Umbilical cord (tissue), 2 donors: Measurements from ENCODE around the gene FKBP6. TPM values are rescaled to one million over a fixed set of nuclear protein-coding genes. Genes with fewer than 3 reads are reported as not detected.
"Not testable (repeated sequence)": the region's sequence is repeated elsewhere in the genome, so short reads cannot be mapped to it uniquely, and the experiment has no call there.

Experiments
- DNase-seq: peaks from one replicate; pipeline ENCODE4 v3.0.0-alpha.2; 2015; ENCODE audit warnings: low spot score
- total RNA-seq: library from RNA; depleted of rRNA; stranded (reverse); fragments of >200 nt; gene quantifications from one replicate; pipeline ENCODE4 v1.2.3, GENCODE V29; 2014; ENCODE audit warnings: low replicate concordance; ENCODE audit not compliant: insufficient read depth

Gene FKBP6
- total RNA-seq = 0.72 TPM

DNA sequence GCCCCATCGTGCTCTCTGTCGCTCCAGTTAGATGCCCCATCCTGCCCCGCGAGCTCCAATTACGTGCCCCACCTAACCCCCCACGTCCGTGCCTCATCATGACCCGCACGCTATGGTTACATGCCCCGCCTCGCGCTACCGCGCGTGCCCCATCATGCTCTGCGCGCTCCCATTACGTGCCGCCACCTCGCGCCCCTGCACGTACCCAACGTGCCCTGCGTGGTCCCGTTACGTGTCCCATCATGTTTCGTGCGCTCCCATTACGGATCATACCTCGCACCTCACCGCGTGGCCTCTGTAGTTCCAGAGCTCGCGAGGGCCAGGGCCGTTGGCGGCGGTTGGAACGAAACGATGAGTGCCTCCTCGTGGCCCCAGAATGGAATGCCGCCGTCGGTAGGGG is at the start of gene FKBP6, which contains the start of gene TRIM50:
Gene FKBP6, plus strand, starts transcription at position 240 of the 400 bp plus-strand sequence. CDS start 268 bp downstream, outside the sequence.
Gene TRIM50, minus strand, starts transcription at position 161 of the 400 bp plus-strand sequence. CDS start 3,295 bp downstream, outside the sequence.
- not testable (repeated sequence) for DNase-seq

DNA sequence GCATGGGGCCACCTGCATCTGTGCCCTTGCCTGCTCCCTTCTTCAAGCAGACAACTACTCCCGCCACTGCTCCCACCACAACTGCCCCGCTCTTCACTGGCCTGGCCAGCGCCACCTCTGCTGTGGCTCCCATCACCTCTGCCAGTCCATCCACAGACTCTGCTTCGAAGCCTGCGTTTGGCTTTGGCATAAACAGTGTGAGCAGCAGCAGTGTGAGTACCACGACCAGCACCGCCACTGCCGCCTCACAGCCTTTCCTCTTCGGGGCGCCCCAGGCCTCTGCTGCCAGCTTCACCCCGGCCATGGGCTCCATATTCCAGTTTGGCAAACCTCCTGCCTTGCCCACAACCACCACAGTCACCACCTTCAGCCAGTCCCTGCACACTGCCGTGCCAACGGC is 30.7 kb upstream of the FKBP6 start:
- DNase-seq = not testable (repeated sequence)

- DNase-seq = not testable (repeated sequence)
These were observed 30.3 kb upstream of the FKBP6 start for GRCh38 chr7:73297706-73298105.

DNA sequence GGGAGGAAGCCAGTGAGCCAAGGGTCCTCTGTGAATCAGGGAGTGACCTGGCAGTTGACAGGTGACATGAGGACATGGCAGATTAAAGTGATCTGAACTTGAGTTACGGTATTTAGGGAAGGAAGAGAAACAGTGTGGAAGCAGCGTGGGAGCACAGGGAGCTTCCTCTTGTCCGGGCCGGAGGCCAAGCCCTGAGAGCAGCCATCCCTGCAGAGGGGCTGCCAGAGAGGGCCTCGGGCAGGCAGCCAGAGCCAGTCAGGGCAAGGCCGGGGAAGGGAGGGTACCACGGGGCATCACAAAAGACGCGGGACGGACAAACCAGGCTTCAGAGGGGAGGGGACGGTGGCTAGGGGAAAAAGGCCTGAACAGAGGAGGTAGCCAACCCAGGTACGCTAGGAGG is 28.1 kb upstream of the FKBP6 start:
- DNase-seq = not testable (repeated sequence)

- not testable (repeated sequence) for DNase-seq
These were observed 26.9 kb upstream of the FKBP6 start for GRCh38 chr7:73301108-73301507.

DNA sequence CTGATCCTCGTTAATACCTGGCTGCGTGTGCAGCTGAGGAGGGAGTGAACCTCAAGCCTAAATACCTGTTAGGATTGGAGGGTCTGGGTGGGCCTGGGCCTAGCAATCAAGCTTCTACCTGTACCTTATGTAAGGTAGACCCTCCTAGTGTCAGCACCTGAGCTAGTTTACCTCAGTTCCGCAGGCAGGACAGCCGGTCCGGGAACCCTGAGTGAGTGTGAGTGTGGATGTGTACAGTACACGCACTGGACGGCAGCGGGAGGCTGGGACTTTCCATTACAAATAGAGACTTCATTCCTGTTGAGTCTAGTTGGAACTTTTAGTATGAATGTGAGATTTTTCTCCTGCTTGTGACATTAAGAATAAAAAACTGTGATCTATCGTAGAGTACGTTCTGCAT is 25.1 kb upstream of the FKBP6 start:
- DNase-seq = not testable (repeated sequence)

DNA sequence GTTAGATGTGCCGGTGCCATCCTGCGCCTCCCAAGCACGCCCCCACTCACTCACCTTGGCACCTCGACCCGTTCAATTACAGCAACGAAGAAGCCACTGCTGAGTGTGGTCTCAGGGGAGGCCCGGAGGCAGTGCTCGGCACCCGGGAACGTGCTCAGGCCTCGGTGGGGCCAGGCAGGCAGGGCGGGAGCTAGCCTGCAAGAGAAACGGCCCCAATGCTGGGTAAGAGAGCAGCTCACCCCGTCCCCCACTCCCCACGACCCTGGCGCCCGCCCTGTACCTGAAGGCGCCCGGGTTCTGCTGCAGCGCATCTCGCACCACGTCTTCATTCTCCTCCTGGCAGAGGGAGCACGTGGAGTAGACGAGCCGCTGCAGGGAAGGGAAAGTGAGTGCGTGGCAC is 24.4 kb upstream of the FKBP6 start:
- no peak for DNase-seq

- DNase-seq = no peak
These were observed 23.9 kb upstream of the FKBP6 start for GRCh38 chr7:73304071-73304470.

DNA sequence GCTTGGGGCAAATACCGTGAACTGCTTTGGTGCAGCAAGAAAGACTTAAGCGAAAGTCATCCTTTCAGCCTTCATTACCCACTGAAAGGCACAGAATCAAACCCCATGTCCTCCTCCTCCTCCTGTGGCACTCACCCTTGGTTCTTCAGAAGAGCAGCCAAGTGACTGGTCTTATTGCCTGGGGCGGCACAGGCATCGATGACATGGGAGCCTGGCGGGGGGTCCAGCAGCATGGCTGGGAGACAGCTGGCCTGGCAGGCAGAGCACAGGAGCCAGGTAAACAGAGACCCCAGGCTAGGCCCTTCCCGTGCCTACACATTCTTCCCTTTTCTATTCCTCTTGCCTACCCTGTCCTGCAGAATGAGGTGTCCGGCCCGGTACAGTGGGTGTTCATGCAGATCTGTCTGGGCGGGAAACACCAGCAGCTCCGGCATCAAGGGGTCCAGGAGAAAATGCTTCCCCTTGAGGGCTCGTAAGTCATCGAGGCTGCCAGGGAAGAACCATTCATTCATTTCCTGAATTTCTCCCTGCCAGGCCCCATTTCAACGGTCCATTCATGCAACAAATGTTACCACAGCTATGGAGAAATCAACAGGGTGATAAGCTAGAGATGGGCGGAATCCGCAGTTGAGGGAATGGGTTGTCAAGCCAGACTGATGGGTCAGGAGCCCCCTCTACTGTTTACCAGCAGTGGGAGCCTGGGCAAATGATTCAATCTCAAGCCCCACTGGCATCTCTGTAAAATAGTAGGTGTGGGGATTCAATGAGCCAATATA is 23.2 kb upstream of the FKBP6 start:
- not testable (repeated sequence) for DNase-seq

DNA sequence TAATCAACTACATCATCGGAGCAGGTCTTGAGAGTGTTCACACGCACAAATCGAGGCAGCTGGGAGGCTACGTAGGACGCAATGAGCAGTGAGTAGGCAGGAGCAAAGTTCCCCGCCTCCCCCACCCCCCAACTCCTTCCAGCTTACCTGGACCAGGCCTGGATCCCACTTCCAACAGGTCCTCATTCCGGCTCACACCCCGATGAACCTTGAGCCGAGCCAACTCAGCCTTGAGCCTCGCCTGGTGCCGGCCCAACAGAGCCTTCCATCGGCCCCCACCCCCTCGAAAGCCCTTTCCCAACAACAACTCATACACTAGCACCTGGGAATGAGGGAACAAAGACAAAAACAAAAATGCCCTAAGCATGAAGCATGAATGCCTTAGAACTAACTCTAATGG is 20.5 kb upstream of the FKBP6 start:
- DNase-seq = no peak

DNA sequence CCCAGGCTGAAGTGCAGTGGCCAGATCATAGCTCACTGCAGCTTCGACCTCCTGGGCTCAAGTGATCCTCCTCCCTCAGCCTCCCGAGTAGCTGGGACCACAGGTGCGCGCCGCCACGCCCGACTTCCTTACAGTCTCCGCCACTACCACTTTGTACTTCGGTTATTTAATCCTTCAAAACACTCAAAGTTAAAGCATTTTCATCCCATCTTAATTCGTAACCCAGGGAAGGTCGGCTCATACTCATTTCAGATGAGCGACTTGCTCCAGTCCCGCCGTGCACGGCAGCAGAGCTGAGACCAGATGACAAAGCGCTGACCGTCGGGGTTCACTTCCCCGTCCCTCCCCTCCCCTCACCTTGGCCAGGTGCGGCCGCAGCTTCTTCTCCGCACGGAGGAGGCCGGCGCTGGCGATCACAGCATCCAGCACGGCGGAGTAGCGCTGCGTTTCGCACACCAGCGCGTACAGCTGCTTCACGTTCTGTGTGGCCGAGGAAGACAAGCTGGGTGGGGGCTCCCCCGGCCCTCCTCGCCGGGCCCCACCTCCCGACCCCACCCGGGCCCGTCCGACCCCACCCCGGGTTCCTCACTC is 19.8 kb upstream of the FKBP6 start:
- DNase-seq = no peak

DNA sequence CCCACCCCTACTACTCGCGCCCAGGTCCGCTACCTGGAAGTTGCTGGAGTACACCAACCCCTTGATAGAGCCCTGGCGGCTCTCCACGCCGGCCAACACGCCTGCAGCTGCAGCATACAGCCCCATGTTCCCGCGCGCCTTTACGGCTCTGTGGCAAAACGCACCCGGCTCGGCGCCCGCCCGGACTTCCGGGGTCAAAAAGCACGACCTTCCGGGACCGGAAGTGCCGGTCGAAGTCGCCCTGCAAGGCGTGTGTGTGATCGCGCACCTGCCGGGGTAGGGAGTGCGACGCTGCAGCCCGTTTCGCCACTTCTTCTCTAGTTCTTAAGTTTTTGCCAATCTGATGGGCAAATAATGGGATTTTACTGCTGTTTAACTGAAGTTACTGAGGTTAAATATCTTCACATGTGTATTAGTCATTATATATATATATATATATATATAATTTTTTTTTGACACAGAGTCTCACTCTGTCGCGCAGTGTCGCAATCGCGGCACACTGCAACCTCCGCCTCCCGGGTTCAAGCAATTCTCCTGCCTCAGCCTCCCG is 19.2 kb upstream of the FKBP6 start, which contains the start of gene NSUN5:
Gene NSUN5, minus strand, starts transcription at position 162 of the 550 bp plus-strand sequence. Its CDS starts 36 bp downstream, at position 126.
- DNase-seq = peak; percentile 83

- DNase-seq = not testable (repeated sequence)
These were observed 16.5 kb upstream of the FKBP6 start for GRCh38 chr7:73311421-73311820.

DNA sequence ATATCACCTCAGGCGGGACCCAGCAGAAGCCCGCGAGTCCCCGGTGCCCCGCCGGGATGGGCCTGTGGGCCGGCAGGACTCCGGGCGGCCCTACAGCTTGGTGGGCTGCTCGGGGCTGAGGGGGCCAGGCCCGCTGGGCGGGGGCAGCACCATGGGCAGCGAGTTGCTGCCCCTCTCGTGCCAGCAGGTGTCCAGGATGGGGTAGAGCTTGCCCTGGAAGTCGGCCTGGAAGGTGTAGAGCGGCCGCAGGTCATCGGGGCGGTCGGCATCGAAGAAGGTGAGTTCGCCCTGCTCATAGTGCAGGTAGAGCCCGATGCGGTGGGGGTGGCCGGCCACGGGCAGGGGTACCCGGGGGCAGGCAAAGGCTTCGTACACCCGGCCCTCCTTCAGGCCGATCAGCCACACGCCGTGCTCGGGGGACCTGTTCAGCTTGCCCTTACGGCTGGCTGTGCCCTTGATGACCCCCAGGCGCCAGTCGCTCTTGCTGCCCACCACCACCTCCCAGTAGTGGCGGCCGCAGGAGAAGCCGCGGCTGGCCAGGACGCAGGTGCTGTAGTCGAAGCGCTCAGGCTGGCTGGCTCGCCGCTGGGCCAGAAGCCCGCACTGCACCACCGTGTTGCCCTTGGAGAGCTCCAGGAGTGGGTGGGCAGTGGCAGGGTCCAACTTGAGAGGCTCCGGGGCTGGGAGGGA is 15.0 kb upstream of the FKBP6 start:
- DNase-seq = no peak

GRCh38 chr7:73313521-73313906 is 14.4 kb upstream of the FKBP6 start:
- no peak for DNase-seq

DNA sequence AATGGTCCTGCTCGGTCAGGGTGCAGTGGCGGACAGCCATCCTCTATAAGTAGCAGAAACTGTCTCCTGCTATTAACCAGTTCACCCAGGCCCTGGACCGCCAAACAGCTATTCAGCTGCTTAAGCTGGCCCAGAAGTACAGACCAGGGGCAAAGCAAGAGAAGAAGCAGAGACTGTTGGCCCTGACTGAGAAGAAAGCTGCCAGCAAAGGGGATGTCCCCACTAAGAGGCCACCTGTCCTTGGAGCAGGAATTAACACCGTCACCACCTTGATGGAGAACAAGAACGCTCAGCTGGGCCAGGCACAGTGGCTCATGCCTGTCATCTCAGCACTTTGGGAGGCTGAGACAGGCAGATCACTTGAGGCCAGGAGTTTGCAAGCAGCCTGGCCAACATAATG is 13.7 kb upstream of the FKBP6 start:
- DNase-seq = no peak

DNA sequence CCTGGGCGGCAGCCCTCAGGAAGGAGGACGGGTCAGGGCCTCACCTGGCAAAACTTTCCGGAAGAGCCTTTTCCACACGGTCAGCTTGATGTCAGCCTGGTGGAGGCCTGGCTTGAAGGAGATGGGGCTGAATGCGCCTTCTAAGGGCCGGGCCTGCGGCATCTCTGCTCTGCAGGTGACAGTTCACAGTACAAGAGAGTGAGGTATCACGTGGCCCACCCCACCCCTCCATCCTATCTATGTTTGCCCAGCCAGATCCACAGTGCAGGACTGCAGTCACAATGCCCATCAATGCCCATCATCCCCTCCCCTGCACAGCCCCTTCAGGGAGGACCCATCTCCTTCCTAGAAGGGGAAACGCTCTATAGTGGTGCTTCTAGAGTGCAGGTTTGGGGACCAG is 11.4 kb upstream of the FKBP6 start:
- no peak for DNase-seq

DNA sequence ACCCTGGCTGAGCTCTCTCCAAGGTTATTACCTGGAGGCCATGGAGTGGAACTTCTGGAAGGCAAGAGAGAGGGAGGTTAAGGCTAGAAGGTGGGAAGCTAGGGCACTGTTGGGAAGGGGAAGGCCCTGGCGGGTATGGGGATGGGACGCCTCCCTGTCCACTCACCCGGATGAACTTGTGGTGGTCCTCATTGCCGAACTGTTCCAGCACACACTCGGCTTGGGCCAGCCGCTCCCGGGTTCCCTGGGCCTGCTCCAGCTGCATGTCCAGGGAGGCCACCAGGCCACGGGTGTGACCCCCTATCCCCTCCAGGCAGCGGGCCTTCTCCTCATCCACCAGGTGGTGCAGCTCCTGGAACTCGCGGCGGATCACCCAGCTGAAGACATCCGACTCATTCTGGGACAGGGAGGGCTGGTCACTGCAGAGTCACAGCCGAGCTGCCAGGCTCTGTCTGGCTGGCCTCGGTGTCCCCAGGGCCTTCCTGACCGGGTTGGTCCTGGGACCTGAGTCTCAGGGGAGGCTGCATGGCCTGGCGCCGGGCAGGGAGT is 9.2 kb upstream of the FKBP6 start:
- DNase-seq = not testable (repeated sequence)

DNA sequence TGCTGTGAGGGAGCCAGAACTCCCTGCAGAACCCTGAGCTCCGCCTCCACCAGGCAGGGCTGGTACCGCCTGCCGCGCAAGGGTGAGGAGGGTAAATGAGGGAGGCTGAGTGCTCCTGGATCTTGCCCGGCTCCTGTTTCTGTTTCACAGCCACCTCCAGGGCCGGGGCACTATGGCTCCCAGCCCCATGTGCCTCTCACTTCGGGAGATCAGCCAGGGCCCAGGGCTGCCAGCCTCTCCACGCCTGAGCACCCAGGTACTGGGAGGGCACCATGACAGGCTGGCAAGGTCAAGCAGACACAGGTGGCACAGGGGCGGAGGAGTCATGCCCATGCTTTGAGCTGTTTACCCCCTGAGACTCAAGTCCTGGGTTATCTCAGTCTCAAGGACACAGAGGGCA is 8.4 kb upstream of the FKBP6 start:
- DNase-seq = not testable (repeated sequence)

DNA sequence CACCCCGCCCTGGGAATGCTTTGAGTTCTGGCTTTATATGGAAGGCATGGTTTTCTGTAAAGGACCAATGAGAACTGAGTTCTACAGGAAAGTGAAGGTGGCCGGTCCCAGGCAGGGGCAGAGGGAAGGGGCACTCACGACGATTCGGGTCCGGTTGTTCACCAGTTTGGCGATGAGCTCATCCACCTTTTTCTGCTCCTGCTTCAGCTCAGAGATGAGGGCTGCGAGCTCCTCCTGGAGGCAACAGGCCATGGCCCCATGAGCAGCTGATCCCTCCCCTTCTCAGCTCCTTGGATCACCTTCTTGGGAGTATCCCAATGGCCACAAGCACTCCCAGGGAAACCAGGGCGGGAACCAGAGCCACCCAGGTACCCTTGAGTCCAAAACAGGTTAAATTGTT is 8.0 kb upstream of the FKBP6 start:
- DNase-seq = not testable (repeated sequence)

DNA sequence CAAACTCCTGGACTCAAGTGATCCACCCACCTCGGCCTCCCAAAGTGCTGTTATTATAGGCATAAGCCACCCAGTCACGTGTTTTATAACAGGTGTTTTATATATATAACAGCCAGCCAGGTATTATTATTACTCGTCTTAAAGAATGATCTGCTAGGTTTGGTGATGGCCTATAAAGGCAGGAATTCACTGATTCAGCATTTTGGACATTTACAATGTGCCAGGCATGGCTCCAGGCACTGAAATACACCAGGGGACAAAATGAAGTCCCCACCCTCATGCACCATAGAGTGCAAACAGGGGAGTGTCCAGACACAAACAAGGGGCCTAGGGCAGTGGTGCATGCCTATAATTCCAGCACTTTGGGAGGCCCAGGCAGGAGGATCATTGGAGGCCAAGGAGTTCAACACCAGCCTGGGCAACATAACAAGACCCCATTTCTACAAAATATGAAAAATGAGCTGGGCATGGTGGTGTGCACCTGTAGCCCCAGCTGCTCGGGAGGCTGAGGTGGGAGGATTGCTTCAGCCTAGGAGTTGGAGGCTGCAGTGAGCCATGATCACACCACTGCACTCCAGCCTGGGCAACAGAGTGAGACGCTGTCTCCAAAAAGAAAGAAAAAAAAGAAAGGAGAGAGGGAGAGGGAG is 4.4 kb upstream of the FKBP6 start:
- DNase-seq = not testable (repeated sequence)
